RPMI8226 (cell line): ENCODE measurements around the gene HCLS1.
"Not testable (repeated sequence)": the region's sequence is repeated elsewhere in the genome, so short reads cannot be mapped to it uniquely, and the experiment has no call there.

ENCODE experiments used
- DNase-seq: peaks from one replicate; pipeline ENCODE4 v3.0.0-alpha.2; 2015

Gene HCLS1

GRCh38 chr3:121660356-121661171, at the start of gene HCLS1:
Gene HCLS1 (minus strand): TSS chr3:121660903. CDS start chr3:121658347, 2,556 bp downstream.
- peak; percentile 85 for DNase-seq

- no peak for DNase-seq
Measured at GRCh38 chr3:121710347-121710746, 49.6 kb upstream of the HCLS1 start.

- no peak for DNase-seq
Measured at GRCh38 chr3:121707531-121708273, 47.0 kb upstream of the HCLS1 start.

GRCh38 chr3:121705541-121705940, 44.8 kb upstream of the HCLS1 start:
- DNase-seq, result no peak

GRCh38 chr3:121703973-121704372, 43.3 kb upstream of the HCLS1 start:
- no peak for DNase-seq

GRCh38 chr3:121698901-121699300, 38.2 kb upstream of the HCLS1 start:
- DNase-seq, result no peak

- DNase-seq, result no peak
Measured at GRCh38 chr3:121698476-121698875, 37.8 kb upstream of the HCLS1 start.

GRCh38 chr3:121696186-121696585, 35.5 kb upstream of the HCLS1 start:
- DNase-seq, result no peak

- DNase-seq, result no peak
Measured at GRCh38 chr3:121692010-121692699, 31.5 kb upstream of the HCLS1 start.

GRCh38 chr3:121690777-121691405, 30.2 kb upstream of the HCLS1 start:
- DNase-seq, result no peak

GRCh38 chr3:121688747-121689146, 28.0 kb upstream of the HCLS1 start:
- DNase-seq, result not testable (repeated sequence)

- no peak for DNase-seq
Measured at GRCh38 chr3:121681792-121682191, 21.1 kb upstream of the HCLS1 start.

- no peak for DNase-seq
Measured at GRCh38 chr3:121677141-121677540, 16.4 kb upstream of the HCLS1 start.

GRCh38 chr3:121670676-121671075, 10.0 kb upstream of the HCLS1 start:
- no peak for DNase-seq

GRCh38 chr3:121667333-121667732, 6.6 kb upstream of the HCLS1 start:
- DNase-seq, result no peak

- no peak for DNase-seq
Measured at GRCh38 chr3:121665488-121665887, 4.8 kb upstream of the HCLS1 start.

- DNase-seq, result no peak
Measured at GRCh38 chr3:121663171-121663847, 2.6 kb upstream of the HCLS1 start.

GRCh38 chr3:121662742-121663141, 2.0 kb upstream of the HCLS1 start:
- DNase-seq, result no peak

GRCh38 chr3:121661376-121661775, 673 bp upstream of the HCLS1 start:
- no peak for DNase-seq

GRCh38 chr3:121659586-121659985, 1.1 kb downstream of the HCLS1 start:
- DNase-seq, result no peak

- DNase-seq, result no peak
Measured at GRCh38 chr3:121658716-121659435, 1.8 kb downstream of the HCLS1 start.
